Measurements from ENCODE around the gene TINAGL1.

DNA sequence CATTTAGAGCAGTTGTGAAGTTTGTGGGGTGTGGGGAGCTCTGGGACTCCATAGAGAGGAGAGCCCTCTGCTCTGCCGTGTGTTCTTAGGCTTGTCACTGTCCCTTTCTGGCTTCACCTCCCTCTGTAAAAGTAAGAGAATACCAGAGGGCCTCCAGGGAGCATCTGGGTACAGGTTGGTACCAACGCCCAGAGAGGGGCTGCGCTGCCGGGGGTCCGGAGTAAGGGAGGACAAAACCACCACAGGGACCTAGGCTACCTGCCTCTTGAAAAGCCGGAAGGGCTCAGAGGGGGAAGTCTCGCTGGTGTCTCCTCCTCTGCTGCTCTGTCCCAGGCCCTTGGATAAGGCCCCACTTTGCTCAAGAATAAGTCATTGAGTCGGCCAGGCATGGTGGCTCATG is 3.1 kb upstream of the TINAGL1 start:
- TF ChIP-seq EZH2 (IDR thresholded peaks at IDR 0.05), result no peak
- TF ChIP-seq POLR2AphosphoS5 (IDR thresholded peaks at IDR 0.05; ENCODE audit: borderline replicate concordance, low read depth, low read length), result no peak
- no peak for TF ChIP-seq FOXP2 (optimal IDR thresholded peaks at IDR 0.05; ENCODE audit: control extremely low read depth, extremely low read length, insufficient read depth)
